Activated naive CD4-positive, alpha-beta T cell treated with anti-CD3 and anti-CD28 coated beads, Interleukin-2, amount 50 U/mL, for 16 hours (primary cell): ENCODE data around the gene PSPH.
"Not testable (repeated sequence)": the region's sequence is repeated elsewhere in the genome, so short reads cannot be mapped to it uniquely, and the experiment has no call there.

ENCODE experiments used
- DNase-seq: peaks from one replicate; pipeline ENCODE4 v3.0.0-alpha.2; 2020

Gene PSPH

GRCh38 chr7:56062382-56062781 lies 11.1 kb upstream of the PSPH start:
- no peak for DNase-seq

- DNase-seq: no peak
Measured at GRCh38 chr7:56053993-56054392, 2.7 kb upstream of the PSPH start.

GRCh38 chr7:56053379-56053778 lies 2.1 kb upstream of the PSPH start:
- DNase-seq: no peak

DNA sequence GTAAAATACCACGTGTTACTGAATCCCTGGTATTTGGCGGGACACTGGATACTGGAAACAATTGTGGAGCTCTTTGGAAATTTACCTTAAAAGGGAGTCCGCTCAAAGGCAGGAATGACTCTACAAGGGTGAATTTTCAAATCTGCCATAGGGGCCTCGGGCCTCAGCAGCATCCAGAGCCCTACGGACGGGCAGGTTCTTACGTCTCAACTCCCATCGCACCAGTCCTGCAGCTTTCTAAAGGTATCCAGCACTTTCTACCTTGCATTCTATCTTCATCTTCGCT lies 248 bp downstream of the PSPH start:
- no peak for DNase-seq

GRCh38 chr7:56048763-56049162 lies 2.5 kb downstream of the PSPH start:
- not testable (repeated sequence) for DNase-seq

- no peak for DNase-seq
Measured at GRCh38 chr7:56048245-56048644, 3.0 kb downstream of the PSPH start.

GRCh38 chr7:56047446-56048116 lies 3.7 kb downstream of the PSPH start:
- not testable (repeated sequence) for DNase-seq

- DNase-seq: no peak
Measured at GRCh38 chr7:56046721-56047445, 4.4 kb downstream of the PSPH start.

DNA sequence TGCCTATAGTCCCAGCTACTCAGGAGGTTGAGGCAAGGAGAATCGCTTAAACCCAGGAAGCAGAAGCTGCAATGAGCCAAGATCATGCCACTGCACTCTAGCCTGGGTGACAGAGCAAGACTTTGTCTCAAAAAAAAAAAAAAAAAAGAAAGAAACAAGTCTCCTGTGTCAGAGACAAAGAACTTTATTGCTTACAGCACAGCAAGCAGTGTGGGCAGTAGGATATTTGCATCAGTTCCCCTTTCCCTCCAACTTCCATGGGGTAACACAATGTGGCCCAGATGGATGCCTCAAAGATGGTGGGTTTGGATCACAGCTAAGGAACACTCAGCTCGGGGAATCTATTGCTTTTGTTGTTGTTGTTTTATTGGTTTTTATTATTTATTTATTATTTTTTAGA lies 5.5 kb downstream of the PSPH start:
- not testable (repeated sequence) for DNase-seq

DNA sequence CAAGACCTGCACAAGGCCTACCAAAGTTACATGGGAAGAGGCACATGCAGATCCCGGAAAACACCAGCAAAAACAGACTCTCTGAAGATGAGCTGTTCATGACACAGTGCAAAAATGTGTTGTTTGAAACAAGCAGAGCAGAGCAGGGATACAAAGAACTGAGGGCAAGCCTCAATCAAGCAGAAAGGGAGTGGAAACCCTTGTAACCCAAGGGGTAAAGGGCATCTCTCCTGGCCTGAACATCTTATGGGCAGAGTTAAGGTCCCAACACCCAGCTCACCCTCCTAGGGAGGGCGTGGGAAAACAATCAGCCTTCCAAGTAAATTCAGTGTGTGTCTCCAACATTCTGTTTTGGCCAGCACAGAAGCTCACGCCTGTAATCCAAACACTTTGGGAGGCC lies 10.5 kb downstream of the PSPH start:
- no peak for DNase-seq

- peak; percentile 75 for DNase-seq
Measured at GRCh38 chr7:56033671-56034432, 17.4 kb downstream of the PSPH start.

- DNase-seq: not testable (repeated sequence)
Measured at GRCh38 chr7:56032578-56032977, 18.7 kb downstream of the PSPH start.

DNA sequence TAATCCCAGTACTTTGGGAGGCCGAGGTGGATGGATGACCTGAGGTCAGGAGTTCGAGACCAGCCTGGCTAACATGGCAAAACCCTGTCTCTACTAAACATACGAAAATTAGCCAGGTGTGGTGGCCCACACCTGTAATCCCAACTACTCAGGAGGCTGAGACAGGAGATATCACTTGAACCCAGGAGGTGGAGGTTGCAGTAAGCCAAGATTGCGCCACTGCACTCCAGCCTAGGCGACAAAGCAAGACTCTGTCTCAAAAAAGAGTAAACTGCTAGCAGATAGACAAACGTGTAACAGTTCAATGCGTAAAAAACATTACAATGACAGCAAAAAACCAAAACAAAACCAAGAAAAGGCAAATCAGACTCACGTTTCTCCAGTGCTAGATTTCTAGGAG lies 19.7 kb downstream of the PSPH start:
- DNase-seq: not testable (repeated sequence)

DNA sequence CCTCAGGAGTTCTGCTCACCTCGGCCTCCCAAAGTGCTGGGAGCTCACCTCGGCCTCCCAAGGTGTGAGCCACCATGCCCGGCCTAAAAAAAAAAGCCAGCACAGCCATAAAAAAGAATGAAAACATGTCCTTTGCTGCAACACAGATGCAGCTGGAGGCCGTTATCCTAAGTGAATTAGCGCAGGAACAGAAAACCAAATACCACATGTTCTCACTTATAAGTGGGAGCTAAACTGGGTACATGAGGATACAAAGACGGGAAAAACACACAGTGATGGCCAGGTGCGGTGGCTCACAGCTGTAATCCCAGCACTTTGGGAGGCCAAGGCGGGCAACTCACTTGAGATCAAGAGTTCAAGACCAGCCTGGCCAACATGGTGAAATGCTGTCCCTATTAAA lies 20.9 kb downstream of the PSPH start:
- DNase-seq: no peak

GRCh38 chr7:56028942-56029630 lies 22.2 kb downstream of the PSPH start:
- DNase-seq: no peak

DNA sequence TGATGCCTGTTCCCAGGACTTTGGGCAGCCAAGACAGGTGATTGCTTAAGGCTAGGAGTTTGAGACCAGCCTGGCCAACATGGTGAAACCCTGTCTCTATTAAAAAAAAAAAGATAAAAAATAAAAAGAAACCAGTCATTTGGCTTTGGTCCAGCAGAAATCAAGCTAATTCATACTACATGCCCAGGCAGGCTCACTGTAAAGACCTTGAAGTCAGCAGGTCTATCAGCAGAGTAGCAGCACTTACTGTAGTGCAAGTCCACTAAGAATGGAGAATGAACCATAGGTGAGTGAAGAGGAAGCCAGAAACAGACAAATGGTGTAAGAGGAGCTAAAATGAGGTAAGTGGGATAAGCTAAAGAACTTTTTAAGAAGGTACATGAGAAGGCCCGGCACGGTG lies 24.7 kb downstream of the PSPH start:
- no peak for DNase-seq

DNA sequence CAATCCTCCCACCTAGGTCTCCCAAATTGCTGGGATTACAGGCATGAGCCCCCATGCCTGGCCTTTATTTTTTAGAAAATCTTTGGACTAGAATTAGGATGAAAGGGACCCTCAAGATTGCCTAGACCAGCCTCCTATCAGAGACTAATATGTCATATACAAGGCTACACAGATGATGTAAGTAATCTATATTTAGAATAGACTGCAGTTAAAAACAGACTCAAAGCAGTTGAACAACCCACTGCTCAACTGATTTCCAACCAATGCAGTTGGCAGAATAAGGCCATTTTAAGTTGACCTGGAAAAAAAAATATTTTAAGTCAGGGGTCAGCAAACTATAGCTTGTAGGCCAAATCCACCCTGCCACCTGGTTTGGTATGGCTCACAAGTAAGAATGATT lies 27.7 kb downstream of the PSPH start:
- no peak for DNase-seq

DNA sequence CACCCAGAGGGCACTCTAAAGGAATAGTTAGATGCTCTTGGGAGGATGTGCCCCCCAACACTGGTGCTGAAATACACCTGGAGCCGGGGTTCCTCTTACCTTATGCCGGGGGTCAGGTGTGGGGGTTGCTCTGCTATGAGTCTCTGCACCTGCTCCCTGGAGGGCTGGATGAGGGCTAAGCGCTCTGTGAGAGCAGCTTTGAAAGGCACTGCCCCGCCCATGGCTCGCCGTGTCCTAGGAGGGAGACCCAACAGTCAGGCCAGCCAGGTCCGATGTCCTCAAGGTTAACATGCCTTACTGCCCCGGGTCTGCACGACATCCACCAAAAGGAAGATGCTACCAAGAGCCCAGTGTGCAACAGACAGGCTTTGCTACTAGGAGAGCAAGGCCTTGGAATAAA lies 31.7 kb downstream of the PSPH start:
- DNase-seq: no peak

GRCh38 chr7:56017015-56017414 lies 34.2 kb downstream of the PSPH start:
- not testable (repeated sequence) for DNase-seq

DNA sequence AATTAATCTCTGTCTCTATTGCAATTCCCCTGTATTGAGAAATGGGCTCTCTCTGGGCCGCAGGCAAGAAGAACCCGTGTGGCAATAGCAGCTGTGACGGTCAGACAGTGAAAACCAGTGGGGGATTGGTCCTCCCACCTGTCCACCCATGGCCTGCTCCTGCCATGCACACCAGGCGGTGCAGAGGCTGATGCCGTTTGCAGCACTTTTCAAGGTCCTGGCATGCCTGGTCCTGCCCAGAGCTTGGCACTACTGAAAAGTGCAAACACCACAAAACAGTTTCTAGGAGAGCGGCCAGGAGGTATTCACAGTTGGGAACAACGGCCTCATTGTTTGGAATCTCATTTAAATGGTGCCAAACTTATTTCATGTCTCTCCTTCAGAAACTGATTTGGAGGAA lies 41.5 kb downstream of the PSPH start:
- DNase-seq: no peak

- no peak for DNase-seq
Measured at GRCh38 chr7:56007891-56008290, 43.4 kb downstream of the PSPH start.

- no peak for DNase-seq
Measured at GRCh38 chr7:56007167-56007652, 44.0 kb downstream of the PSPH start.

DNA sequence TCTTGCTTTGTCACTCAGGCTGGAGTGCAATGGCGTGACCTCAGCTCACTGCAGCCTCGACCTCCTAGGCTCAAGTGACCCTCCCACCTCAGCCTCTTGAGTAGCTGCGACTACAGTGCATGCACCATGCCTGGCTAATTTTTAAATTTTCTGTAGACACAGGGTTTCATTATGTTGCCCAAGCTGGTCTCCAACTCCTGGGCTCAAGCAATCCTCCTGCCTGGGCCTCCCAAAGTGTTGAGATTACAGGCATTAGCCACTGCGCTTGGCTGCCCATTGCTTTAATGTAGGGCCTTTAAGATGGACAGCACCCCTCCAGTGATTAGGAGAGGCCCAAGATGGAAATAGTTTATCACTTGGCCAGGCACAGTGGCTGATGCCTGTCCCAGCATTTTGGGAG lies 47.5 kb downstream of the PSPH start:
- no peak for DNase-seq
